Esophagus muscularis mucosa (tissue), 3 donors: ENCODE data around the gene SETBP1.

Experiments
- CTCF ChIP-seq, 3 experiments: fragments of 200-600 bp in 2 of 3; fragments of 450-650 bp in 1 of 3; sonication (generic) in 2 of 3; IDR thresholded peaks; one replicate each; pipeline ENCODE4 v1.5.1; 2017 to 2019; ENCODE audit warnings: antibody characterized with exemption in 3 of 3, mild to moderate bottlenecking in 2 of 3, moderate library complexity in 1 of 3
- POLR2A ChIP-seq: fragments of 450-650 bp; IDR thresholded peaks from one replicate; pipeline ENCODE4 v1.6.1; 2017; ENCODE audit warnings: antibody characterized with exemption, moderate library complexity, mild to moderate bottlenecking, low read depth

GRCh38 chr18:44689736-44690135 is 9.0 kb downstream of the SETBP1 start:
- TF ChIP-seq CTCF (IDR thresholded peaks at IDR 0.05) (no peak), POLR2A (no peak)
